ENCODE data around the gene GPRC5B. TPM values are rescaled to one million over a fixed set of nuclear protein-coding genes. Genes with fewer than 3 reads are reported as not detected.

The GPRC5B gene
- total RNA-seq, 1 donor from 2014 or later: 11.2 TPM

GRCh38 chr16:19824216-19824615 is 60.4 kb downstream of the GPRC5B start:
- Histone ChIP-seq H3K36me3 (ENCODE audit: control insufficient read depth, insufficient read depth, low read length) (no peaks in the 10 kb centered on the region), H3K27me3 (ENCODE audit: control insufficient read depth, insufficient read depth, low read length) (no peaks in the 10 kb centered on the region), H3K4me3 (ENCODE audit: low read depth, low read length) (no peak overlapping the region)
- no peak for DNase-seq (ENCODE audit: low read depth)
- TF ChIP-seq CTCF (IDR thresholded peaks at IDR 0.05; ENCODE audit: insufficient read depth, low read length, poor library complexity, severe bottlenecking): no peak

GRCh38 chr16:19823322-19823721 is 61.3 kb downstream of the GPRC5B start:
- H3K4me3 ChIP-seq (ENCODE audit: low read depth, low read length): no peak overlapping the region
- no peaks in the 10 kb centered on the region for H3K36me3 ChIP-seq (ENCODE audit: control insufficient read depth, insufficient read depth, low read length)
- TF ChIP-seq CTCF (IDR thresholded peaks at IDR 0.05; ENCODE audit: insufficient read depth, low read length, poor library complexity, severe bottlenecking): no peak
- no peak for DNase-seq (ENCODE audit: low read depth)
- H3K27me3 ChIP-seq (ENCODE audit: control insufficient read depth, insufficient read depth, low read length): no peaks in the 10 kb centered on the region

- no peak overlapping the region for H3K4me3 ChIP-seq (ENCODE audit: low read depth, low read length)
- H3K36me3 ChIP-seq (ENCODE audit: control insufficient read depth, insufficient read depth, low read length): no peaks in the 10 kb centered on the region
- no peak for DNase-seq (ENCODE audit: low read depth)
- no peak for TF ChIP-seq CTCF (IDR thresholded peaks at IDR 0.05; ENCODE audit: insufficient read depth, low read length, poor library complexity, severe bottlenecking)
- H3K27me3 ChIP-seq (ENCODE audit: control insufficient read depth, insufficient read depth, low read length): no peaks in the 10 kb centered on the region
Observed at GRCh38 chr16:19822533-19822932, 62.1 kb downstream of the GPRC5B start.

- no peak for DNase-seq (ENCODE audit: low read depth)
- no peak for TF ChIP-seq CTCF (IDR thresholded peaks at IDR 0.05; ENCODE audit: insufficient read depth, low read length, poor library complexity, severe bottlenecking)
- Histone ChIP-seq H3K36me3 (ENCODE audit: control insufficient read depth, insufficient read depth, low read length) (no peaks in the 10 kb centered on the region), H3K27me3 (ENCODE audit: control insufficient read depth, insufficient read depth, low read length) (no peaks in the 10 kb centered on the region), H3K4me3 (ENCODE audit: low read depth, low read length) (no peak overlapping the region)
Observed at GRCh38 chr16:19817875-19818274, 66.8 kb downstream of the GPRC5B start.

- no peak for DNase-seq (ENCODE audit: low read depth)
- Histone ChIP-seq H3K4me3 (ENCODE audit: low read depth, low read length) (no peak overlapping the region), H3K27me3 (ENCODE audit: control insufficient read depth, insufficient read depth, low read length) (no peaks in the 10 kb centered on the region), H3K36me3 (ENCODE audit: control insufficient read depth, insufficient read depth, low read length) (no peaks in the 10 kb centered on the region)
- TF ChIP-seq CTCF (IDR thresholded peaks at IDR 0.05; ENCODE audit: insufficient read depth, low read length, poor library complexity, severe bottlenecking): no peak
Observed at GRCh38 chr16:19817122-19817521, 67.5 kb downstream of the GPRC5B start.

GRCh38 chr16:19815418-19815817 is 69.2 kb downstream of the GPRC5B start:
- no peak overlapping the region for H3K4me3 ChIP-seq (ENCODE audit: low read depth, low read length)
- no peaks in the 10 kb centered on the region for H3K27me3 ChIP-seq (ENCODE audit: control insufficient read depth, insufficient read depth, low read length)
- DNase-seq (ENCODE audit: low read depth): no peak
- TF ChIP-seq CTCF (IDR thresholded peaks at IDR 0.05; ENCODE audit: insufficient read depth, low read length, poor library complexity, severe bottlenecking): no peak
- no peaks in the 10 kb centered on the region for H3K36me3 ChIP-seq (ENCODE audit: control insufficient read depth, insufficient read depth, low read length)

Data from kidney epithelial cell (primary cell).